ENCODE results near the gene USP32.
"Not testable (repeated sequence)": the region's sequence is repeated elsewhere in the genome, so short reads cannot be mapped to it uniquely, and the experiment has no call there.

The USP32 gene

DNA sequence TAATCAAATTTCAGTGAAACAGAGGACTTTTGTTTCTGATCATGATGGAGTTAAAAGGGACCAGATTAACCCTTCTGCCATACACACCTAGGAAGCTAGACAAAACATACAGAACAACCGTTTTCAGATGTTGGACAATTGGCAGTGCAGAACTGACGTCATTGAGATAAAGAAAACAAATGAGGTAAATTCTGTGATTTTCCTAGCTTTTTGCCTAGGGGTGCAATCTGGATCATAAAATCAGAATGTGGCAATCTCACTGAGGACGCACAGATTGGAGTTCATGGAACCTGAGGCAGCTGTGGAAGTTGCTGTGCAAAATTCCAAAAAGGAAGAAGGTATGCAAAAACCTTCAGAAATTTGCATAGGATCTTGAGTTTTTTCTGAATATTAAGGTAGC lies 15.0 kb upstream of the USP32 start:
- DNase-seq, result no peak

DNA sequence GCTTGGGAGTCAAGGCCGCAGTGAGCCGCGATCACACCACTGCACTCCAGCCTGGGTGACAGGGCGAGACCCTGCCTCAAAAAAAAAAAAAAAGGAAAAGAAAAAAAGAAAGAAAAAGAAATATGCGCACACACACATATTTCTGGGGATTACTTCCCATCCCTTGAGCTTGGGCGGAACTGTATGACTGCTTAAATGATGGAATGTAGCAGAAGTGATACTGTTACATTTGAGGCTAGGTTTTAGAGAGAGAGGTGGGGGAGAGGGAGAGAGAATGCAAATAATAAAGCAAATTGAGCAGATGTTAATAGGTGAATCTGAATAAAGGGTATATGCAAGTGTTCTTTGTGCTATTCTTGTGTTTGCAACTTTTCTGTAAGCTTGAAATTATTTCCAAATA lies 12.0 kb upstream of the USP32 start:
- DNase-seq, result no peak

DNA sequence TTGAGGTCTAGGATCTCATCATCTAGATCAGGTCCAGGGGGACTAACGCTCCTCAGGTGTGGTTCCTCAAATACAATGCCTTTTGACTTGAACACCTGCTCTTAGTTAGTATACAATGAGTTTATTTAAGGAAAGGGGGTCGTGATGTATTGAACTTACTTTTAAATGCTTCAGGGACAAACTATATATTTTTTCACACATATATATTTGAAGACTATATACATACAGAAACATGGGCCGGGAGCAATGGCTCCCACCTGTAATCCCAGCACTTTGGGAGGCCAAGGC lies 11.5 kb upstream of the USP32 start:
- no peak for DNase-seq

DNA sequence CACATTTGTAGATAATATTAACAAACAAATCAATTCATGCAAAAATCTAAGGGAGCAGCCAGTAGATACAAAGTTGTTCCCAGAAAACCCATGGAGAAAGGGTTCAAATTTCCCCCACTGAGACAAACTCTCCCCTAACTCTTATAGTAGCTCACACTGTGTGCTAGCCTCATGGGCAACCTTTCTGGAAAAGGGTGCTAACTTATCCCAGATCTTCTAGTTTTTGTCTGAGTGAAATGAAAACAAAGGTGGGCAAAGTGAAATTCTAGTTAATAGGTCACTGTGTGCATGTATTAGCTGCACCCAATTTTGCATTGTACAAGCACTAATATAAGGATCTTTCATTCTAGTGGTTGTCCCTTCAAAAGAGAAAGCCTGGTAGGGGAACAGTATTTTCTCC lies 9.9 kb upstream of the USP32 start:
- DNase-seq, result no peak

DNA sequence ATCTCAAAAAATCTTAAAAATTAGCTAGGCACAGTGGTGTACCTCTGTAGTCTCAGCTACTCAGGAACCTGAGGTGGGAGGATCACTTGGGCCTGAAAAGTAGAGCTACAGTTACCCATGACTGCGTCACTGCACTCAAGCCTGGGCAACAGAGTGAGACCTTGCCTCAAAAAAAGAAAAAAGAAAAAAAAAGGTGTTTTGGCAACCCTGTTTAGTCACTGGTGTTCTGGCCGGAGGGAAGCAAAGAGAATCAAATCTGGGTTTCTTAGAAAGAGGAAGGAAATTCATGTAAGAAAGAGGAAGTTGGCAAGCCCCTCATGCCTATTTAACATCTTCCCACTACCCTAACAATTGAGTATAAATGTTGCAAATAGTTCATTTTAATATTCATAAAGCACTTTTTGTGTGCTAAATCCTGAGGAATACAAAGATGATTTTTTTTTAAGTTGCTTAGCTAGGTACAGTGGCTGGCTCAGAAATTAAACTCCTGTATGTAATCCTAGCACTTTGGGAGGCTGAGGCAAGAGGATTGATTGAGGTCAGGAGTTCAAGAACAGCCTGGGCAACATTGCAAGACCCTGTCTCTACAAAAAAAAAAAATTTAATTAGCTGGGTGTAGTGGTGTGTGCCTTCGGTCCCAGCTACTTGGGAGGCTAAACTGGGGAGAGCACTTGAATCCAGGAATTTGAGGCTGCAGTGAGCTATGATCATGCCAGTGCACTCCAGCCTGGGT lies 6.5 kb upstream of the USP32 start:
- DNase-seq, result no peak

DNA sequence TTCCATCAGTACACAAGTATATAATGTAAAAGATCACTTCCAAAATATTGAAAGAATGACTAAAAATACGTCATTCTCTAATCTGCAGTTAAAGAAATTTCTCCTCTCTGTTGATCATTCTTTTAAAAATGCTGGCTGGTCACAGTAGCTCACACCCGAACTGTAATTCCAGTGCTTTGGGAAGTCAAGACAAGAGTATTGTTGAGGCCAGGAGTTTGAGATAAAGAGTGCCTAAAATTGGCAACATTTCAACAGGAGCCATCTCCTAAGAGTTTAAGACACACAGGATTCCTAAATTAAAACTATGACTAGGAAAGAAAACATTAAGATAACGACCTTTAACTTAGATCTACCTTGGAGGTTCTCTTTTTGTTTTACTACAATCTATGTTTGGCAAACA lies 4.5 kb upstream of the USP32 start:
- no peak for DNase-seq

DNA sequence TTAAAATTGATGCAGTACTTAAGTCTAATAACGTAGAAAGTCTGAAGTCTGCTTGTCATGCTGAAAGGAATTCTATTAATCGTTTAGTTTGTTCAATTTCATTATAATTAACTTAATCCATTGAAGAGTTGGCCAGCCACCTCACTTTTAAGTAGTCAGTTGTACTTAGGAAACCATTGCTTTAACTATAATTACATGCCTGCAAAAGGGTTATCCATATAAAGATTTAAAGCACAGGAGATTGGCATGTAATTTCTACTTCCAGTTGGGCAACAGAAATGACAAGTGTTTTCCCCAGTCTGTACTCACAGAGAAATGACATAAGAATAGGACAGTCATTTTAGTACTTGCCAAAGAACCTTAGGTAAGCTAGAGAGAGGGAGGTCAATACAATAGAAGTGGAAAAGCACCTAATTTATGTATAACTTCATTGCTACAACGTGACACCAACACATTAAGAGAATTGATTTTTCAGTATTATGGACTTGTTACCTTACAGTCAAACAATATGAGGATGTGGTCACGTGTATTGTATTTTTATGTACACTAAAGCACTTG lies 3.7 kb upstream of the USP32 start:
- DNase-seq, result no peak

DNA sequence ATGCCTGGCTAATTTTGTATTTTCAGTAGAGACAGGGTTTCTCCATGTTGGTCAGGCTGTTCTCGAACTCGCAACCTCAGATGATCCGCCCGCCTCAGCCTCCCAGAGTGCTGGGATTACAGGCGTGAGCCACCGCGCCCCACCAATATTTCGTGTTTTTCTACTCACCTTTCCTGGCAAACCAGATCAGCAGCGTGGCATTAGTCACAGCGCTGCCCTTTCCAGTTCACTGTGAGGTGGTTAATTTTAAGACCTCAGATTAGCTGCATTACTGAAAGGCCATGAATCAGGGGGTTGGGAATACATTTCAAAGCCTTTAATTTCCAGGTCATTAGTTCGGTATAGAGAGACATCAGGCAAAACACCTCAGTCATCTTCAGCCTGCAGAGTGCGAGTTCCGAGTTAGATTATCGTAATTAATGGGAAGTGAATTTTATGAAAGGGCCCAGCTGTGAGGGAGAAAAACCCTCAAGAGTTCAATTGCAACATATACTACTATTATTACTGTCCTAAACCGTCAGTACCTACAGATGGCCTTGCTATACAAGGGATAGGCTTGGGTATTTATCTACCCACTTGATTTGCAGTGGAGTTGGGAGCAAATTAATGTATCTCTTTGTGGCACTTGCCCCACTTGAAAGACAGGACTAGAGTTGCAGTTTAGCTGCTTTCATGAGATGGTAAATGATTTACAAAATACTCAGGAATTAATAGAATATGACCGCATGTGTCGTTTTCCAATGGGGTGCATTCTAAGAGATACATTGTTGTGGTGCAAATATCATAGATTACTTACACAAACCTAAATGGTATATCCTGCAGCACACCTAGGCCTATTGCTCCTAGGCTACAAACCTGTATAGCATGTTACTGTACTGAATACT lies 2.1 kb upstream of the USP32 start:
- no peak for DNase-seq

DNA sequence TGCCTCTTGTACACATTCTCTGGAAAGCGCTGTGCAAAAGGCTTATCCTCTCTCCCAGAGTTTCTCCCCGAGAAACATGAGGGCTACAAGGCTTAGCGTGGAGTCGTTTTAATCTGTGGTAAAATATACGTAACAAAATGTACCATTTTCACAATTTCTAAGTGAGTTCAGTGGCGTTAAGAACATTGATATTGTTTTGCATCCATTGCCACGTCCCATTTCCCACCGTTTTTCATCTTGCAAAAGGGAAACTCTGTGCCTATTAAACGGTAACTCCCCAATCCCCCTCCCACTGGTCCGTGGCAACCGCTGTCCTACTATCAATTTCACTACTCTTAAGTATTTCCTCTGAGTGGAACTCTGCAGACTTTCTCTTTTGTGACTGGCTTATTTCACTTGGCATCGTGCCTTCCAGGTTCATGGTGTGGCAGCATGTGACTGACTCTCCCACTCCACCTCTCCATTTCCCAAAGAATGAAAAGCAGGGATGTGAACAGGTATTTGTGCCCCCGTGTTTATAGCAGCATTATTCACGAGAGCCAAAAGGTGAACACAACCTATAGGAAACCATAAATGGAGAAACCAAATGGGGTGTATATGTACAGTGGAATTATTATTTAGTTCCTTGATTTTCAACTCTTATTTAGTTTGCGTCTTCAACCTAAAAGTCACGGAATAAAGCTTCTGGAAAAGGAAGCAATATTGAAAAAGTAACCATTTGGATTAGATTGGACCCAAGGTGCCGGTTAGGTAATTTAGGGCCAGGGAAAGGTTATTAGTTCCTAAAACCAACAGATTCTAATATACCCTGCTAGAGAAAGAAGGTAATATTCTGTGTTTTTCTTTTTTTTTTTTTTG lies 1.1 kb upstream of the USP32 start:
- DNase-seq, result peak; percentile 46

DNA sequence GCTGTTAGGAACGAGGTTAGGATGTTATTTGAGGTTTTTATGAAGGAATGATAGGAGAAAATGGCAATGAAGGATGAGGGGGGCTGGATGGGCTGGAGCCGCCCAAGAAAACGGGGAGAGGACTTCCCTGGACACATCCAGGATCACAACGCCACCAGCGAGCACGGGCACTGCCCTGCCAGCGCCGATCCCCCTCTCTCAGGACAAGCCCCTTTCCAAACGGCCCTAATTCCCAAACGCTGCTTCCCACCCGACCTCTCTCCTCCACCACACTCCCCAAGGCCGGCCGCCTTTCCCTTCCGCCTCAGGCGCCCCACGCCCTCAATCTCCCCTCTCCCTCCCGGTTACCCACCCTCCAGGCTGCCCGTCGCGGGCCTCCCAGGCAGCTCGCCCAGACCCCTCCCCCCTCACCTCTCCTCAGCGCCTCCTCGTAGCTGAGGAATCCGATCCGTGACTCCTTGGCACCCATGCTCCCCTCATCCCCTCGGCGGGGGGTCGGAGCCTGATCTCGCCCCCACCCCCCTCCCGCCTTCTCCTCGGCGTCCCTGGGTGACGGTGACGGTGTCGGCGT lies 377 bp downstream of the USP32 start:
- peak; percentile 80 for DNase-seq

DNA sequence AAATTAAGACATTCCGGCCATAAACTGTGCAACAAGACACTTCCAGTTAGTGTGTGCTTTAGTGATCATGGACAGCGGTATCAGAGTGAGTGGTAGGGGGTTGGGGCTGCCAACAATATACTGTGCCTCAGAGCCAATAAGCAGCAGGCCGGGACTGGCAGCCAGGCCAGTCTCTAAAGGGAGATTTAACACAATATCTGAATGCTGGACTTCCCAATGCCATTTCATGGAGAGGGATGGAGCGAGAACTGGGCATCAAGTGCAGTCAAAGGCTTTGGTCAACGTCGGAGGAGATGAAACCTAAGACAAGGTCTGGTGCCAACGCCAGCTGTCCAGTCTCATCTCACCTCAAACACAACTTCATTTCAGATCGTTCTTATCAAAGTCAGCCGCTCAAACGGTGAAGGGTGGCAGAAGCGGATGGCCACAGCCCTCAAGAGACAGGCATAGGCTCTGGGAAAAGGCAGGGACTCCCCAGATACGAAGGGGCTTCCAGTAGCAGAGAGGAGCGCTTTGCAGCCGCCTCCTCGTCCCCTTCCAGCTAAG lies 935 bp downstream of the USP32 start:
- DNase-seq, result peak; percentile 55

DNA sequence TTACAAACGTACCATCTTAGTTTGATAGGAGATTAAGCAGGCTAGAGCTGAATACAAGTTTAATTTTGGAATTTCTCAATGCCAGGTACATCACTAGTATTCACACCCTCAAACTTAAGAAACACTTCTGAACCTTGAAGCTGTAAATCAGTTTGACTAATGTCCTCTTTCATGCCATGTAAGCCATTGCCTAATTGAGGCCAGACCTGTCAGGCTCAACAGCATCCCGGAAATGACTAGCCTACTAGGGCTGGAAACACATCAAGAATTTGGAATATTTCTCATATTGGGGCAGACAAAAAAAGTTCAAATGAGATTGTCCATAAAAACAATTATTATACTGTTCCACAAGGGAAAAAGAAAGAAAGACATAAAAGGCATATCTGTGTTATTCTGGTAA lies 1.7 kb downstream of the USP32 start:
- no peak for DNase-seq

DNA sequence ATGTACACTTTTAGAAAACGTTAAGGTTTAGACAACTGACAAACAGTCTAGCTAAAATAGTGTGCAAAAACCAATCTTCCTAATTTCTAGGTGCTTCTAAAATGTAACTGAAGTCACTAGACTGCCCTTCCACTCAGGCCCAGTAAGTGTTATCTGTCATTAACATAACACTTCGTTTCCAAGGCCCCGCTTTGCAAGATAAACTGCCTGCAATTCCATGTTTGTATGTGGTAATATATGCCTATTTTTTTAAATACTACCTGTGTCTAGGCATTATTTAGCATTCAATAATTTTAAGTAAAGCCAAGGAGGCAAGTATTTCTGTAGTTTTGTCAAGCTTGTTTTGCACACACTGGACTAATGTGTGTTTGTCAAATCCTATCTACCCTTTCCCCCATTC lies 3.2 kb downstream of the USP32 start:
- no peak for DNase-seq

DNA sequence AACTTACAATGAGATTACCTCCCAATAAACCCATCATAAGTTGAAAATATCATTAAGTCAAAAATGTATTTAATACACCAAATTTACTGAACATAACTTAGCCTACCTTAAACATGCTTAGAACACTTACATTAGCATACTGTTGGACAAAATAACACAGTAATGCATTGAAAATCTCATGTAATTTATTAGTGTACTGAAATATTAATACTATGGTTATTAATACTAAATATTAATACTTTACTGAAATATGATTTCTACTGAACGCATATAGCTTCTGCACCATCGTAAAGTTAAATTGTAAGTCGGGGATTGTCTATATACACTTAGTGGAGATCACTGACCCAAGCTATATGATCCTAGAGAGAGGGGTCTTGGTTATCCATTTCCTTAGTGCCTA lies 4.3 kb downstream of the USP32 start:
- DNase-seq, result no peak

DNA sequence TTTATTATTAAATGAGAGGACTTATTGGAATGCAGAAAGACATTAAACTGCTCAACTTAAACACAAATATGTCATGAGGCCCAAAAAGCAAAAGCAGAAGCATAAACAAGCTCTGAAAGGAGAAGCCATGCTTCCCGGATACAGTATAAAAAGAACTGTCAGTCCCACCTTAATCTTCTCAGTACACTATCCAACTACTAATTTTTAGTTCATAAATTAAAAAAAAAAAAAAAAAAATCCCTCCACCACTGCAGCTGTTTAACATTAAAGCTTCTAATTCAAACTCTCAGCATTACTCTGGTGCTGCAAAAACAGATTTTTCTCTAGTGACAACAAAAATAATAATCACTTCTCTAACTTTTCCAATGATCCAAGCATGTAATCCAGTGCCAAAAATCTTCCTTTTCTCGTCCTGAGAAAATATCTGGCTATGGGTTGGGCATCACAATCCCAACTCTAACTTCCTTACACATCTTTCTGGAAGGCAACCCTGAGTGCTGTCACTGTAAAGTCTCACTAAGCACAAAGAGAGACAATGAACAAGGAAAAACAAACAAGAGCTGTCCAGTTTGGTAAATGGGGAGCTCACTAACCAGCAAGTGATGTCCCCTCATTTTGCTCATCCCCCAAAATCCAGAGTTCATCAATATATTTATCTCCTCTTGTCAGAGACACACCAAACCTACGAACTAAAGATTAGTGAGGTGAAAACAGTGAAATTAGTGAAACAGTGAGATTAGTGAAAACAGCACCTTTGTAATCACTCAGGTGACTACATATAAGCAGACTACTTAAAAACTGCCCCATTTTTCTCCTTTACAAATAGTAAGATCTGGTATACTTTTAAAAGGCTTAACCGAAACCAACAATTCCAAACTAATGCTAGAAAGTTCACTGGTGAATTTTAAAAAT lies 5.5 kb downstream of the USP32 start:
- DNase-seq, result no peak

DNA sequence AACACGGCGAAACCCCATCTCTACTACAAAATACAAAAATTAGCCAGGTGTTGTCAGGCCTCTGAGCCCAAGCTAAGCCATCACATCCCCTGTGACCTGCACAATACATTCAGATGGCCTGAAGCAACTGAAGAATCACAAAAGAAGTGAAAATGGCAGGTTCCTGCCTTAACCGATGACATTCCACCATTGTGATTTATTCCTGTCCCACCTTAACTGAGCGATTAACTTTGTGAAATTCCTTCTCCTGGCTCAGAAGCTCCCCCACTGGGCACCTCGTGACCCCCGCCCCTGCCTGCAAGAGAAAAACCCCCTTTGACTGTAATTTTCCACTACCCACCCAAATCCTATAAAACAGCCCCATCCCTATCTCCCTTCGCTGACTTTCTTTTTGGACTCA lies 7.0 kb downstream of the USP32 start:
- not testable (repeated sequence) for DNase-seq

DNA sequence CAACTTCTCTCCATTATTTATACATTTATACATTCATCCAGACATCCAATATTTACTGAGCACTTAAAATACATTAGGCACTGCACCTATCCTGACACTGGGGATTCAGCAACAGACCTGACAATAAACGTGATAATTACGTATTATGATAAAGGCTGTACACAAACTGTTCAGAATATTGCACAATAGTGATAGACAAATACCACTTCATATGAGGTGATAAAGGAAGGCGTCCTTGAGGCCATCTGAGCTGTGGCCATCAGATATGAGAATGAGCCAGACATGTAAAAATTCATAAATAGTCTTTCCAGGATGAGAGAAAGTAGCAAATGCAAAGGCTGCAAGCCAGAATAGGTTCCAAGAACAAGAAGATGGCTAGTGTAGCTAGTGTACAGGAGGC lies 8.6 kb downstream of the USP32 start:
- no peak for DNase-seq

DNA sequence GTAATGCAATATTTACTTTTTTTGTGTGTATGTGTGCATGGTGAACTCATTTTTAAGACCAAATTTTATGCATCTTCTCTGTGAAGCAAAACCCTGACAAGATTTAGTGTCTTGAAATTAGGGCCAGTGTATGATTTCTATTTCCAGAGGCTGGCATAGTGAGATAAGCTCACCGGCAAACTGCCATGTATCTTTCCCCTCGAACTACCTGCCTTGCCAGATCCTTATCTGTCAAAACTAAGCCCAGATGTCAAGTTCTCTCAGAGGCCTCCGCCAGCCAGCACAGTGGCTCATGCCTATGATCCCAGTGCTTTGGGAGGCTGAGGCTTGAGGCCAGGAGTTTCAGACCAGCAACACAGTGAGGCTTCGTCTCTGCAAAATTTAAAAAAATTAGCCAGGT lies 10.0 kb downstream of the USP32 start:
- no peak for DNase-seq

DNA sequence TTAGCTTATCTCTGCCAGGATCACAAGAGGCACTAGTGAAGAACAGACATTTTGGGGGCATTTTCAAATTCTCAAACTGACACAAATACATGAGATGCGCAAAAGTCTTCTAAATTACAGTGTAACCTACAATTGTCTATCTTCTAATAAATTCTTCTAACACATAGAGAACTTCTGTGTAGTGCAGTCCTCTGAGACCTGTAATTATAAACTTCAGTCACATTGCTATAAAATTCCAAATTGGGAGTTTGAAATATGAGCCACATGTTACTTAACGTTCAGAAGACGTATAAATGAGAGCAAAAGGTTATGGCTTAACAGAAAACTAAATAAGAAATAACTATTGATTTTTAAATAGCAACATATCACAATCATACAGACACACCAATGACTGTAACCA lies 12.5 kb downstream of the USP32 start:
- not testable (repeated sequence) for DNase-seq

DNA sequence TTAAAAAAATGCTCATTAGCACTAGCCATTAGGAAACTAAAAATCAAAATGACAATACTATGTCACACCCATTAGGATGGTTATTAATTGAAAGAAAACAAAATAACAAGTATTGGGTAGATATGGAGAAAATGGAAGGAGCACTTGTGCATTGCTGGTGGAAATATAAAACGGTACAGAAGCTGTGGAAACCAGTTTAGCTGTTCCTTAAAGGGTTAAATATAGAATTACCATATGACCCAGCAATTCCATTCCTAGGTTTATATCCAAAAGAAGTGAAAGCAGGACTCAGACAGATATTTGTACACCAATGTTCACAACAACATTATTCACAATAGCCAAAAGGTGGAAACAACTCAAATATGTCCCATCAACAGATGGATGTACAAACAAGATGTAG lies 13.7 kb downstream of the USP32 start:
- not testable (repeated sequence) for DNase-seq

DNA sequence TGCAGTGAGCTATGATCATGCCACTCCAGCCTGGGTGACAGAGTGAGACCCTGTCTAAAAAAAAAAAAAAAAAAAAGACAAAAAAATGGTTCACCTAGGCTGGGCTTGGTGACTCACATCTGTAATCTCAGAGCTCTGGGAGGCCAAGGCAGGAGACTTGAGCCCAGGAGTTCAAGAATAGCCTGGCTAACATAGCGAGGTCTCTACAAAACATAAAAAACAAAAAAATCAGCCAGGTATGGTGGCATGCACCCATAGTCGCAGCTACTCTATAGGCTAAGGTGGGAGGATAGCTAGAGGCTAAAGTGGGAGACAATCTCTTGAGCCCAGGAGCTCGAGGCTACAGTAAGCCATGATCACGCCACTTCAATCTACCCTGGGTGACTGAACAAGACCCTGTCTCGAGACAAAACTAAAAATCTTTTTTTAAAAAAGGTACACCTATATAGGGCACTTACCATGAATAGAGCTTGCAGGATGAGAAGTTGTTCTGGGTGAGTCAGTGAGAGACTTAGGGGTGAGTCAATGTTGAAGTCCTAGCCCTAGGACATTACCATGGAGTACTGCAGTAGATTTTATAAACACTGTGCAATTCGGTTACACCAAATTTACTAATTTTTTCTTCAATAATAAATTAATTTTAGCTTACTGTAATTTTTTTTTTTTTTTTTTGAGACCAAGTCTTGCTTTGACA lies 19.0 kb downstream of the USP32 start:
- DNase-seq, result no peak
